Gastroesophageal sphincter (tissue), 4 donors: Measurements from ENCODE around the gene DSCAML1. TPM values are rescaled to one million over a fixed set of nuclear protein-coding genes. Genes with fewer than 3 reads are reported as not detected.

ENCODE experiments used
- ATAC-seq: fragments of 150-250 bp; one replicate; pipeline ENCODE4 v1.9.1; 2016; ENCODE audit warnings: mild to moderate bottlenecking, moderate library complexity
- H3K27ac ChIP-seq, 4 donors: fragments of 200-600 bp; sonication (generic) in 3 of 4; 1 replicate in 3 of 4; 2 replicates in 1 of 4; pipeline ENCODE4 v1.5.1; 2016 to 2019
- H3K27me3 ChIP-seq: fragments of 200-600 bp; sonication (generic); one replicate; pipeline ENCODE4 v1.5.1; 2019
- H3K36me3 ChIP-seq, 2 donors: fragments of 200-600 bp; sonication (generic); one replicate each; pipeline ENCODE4 v1.5.1; 2019; ENCODE audit warnings: control low read depth in 1 of 2
- H3K4me1 ChIP-seq, 3 donors: fragments of 200-600 bp; sonication (generic); 1 replicate in 2 of 3; 2 replicates in 1 of 3; pipeline ENCODE4 v1.5.1; 2016 to 2019; ENCODE audit warnings: control low read depth in 2 of 3
- H3K4me3 ChIP-seq, 2 donors: fragments of 200-600 bp; sonication (generic); one replicate each; pipeline ENCODE4 v1.5.1; 2019; ENCODE audit warnings: mild to moderate bottlenecking in 1 of 2, moderate library complexity in 1 of 2
- H3K9me3 ChIP-seq, 3 donors: fragments of 200-600 bp; sonication (generic); one replicate each; pipeline ENCODE4 v1.5.1; 2017 to 2019; ENCODE audit warnings: control low read depth in 2 of 3
- EP300 ChIP-seq: sonication (generic); formaldehyde crosslinking; IDR thresholded peaks from one replicate; pipeline ENCODE4 v1.6.1; 2017; ENCODE audit warnings: antibody characterized with exemption, mild to moderate bottlenecking
- POLR2A ChIP-seq, 2 donors: fragments of 450-650 bp; IDR thresholded peaks; one replicate each; pipeline ENCODE4 v1.6.1; 2017; ENCODE audit warnings: antibody characterized with exemption in 2 of 2, mild to moderate bottlenecking in 2 of 2, moderate library complexity in 1 of 2
- POLR2AphosphoS5 ChIP-seq: sonication (generic); formaldehyde crosslinking; IDR thresholded peaks from one replicate; pipeline ENCODE4 v1.6.1; 2017; ENCODE audit warnings: antibody characterized with exemption
- WGBS, 2 donors: methylation state at CpG; one replicate each; pipeline ENCODE4 v1.1.5; 2018; ENCODE audit warnings: low coverage in 1 of 2; 5-methylcytosine and 5-hydroxymethylcytosine counted together
- total RNA-seq, 4 donors: library from RNA; depleted of rRNA; stranded (reverse); fragments of >200 nt; gene quantifications; one replicate each; pipeline ENCODE4 v1.1.0, GENCODE V29; 2016
- TF ChIP-seq, protein P1 (sequence below), 4 experiments: fragments of 200-600 bp in 2 of 4; fragments of 450-650 bp in 2 of 4; sonication (generic) in 1 of 4; IDR thresholded peaks; one replicate each; pipeline ENCODE4 v1.5.1; 2017 to 2019; ENCODE audit warnings: antibody characterized with exemption in 4 of 4, mild to moderate bottlenecking in 2 of 4, moderate library complexity in 2 of 4

The DSCAML1 gene
- total RNA-seq, 4 donors from 2014 or later = 0.35 to 2.5 (median 0.73) TPM

DNA sequence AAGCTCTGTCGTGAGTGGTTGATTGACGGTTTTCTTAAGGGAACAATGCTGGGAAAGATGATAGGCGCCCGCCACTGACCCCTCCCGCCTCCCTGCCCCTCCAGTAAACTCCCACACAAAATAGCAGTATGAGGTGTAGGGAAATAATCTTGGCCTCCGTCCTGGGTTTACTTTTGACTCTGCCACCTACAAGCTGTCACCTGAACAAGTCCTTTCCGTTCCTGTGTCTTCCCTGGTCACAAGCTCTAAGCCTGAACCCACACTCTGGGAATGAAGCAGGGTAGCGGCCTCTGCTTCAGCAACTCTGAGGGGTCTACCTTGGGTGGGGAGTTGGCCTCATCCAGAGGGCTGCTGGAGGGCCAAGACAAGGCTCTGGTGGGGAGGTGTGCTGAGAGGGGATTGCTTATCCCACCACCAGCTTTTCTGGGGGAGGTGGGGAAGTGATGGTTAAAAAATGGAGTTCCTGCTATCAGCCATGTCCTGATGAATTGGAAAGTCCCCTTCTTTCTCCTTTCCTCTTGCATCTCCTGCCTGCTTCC is 381.6 kb downstream of the DSCAML1 start:
- TF ChIP-seq EP300 = no peak
- TF ChIP-seq POLR2A (IDR thresholded peaks at IDR 0.05) = no peak
- TF ChIP-seq POLR2AphosphoS5 = no peak
- TF ChIP-seq, protein P1, sequence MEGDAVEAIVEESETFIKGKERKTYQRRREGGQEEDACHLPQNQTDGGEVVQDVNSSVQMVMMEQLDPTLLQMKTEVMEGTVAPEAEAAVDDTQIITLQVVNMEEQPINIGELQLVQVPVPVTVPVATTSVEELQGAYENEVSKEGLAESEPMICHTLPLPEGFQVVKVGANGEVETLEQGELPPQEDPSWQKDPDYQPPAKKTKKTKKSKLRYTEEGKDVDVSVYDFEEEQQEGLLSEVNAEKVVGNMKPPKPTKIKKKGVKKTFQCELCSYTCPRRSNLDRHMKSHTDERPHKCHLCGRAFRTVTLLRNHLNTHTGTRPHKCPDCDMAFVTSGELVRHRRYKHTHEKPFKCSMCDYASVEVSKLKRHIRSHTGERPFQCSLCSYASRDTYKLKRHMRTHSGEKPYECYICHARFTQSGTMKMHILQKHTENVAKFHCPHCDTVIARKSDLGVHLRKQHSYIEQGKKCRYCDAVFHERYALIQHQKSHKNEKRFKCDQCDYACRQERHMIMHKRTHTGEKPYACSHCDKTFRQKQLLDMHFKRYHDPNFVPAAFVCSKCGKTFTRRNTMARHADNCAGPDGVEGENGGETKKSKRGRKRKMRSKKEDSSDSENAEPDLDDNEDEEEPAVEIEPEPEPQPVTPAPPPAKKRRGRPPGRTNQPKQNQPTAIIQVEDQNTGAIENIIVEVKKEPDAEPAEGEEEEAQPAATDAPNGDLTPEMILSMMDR (IDR thresholded peaks at IDR 0.05) = no peak
- ATAC-seq = no peak
- Histone ChIP-seq H3K27me3 (peaks cover 28% of the 10 kb centered on the region), H3K4me1 (no peaks in the 10 kb centered on the region), H3K4me3 (no peak overlapping the region), H3K27ac (no peak overlapping the region), H3K9me3 (no peaks in the 10 kb centered on the region), H3K36me3 (peaks cover 0 to 30% of the 10 kb centered on the region in 2 donors)
- 79 to 83% methylated on average over 2 to 7 of the region's 8 CpGs for WGBS, 2 donors

DNA sequence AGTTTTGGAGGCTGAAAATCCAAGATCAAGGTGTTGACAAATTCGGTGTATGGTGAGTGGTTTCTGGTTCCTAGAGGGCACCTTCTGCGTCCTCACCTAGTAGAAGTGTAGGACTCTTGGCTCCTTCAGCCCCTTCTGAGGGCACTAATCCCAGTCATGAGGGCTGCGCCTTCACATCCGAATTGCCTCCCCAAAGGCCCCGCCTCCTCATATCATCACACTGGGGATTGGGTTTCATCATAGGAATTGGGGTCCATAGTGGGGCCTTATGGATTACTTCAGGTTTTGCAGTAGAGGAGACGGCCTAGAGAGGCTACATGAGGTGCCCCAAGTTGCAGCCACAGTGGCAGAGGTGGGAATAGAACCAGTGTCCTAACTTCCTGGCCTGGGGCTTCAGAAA is 382.3 kb downstream of the DSCAML1 start:
- Histone ChIP-seq H3K4me3 (no peak overlapping the region), H3K27me3 (peaks cover 21% of the 10 kb centered on the region), H3K4me1 (no peaks in the 10 kb centered on the region), H3K9me3 (no peaks in the 10 kb centered on the region), H3K36me3 (peaks cover 0 to 37% of the 10 kb centered on the region in 2 donors), H3K27ac (no peak overlapping the region)
- ATAC-seq = no peak
- WGBS, 2 donors = 85% methylated on average over 4 of the region's 6 CpGs; no CpG with 5 or more reads in 1 of the 2 donors
- TF ChIP-seq POLR2AphosphoS5 (no peak), EP300 (no peak), POLR2A (IDR thresholded peaks at IDR 0.05) (no peak)
- TF ChIP-seq, protein P1 (IDR thresholded peaks at IDR 0.05) = no peak

DNA sequence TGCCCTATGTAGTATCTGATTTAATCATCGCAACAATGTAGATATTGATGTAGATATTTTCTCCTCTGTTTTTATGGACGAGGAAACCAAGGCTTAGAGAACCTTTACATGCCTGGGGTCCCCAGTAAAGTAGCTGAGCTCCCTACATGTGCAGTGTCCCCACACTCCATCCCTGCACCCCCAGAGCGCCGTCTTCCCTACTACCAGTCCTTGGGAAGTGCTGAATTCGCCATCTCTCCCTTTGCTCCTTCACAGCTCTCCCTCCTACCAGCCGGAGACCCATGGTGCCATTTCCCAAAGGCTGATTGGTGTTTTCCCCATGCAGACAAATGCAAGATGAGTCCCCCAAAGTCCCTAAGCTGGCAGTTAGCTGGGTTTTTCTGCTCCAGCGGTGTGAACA is 383.4 kb downstream of the DSCAML1 start:
- H3K36me3 ChIP-seq = peaks cover 0 to 48% of the 10 kb centered on the region in 2 donors
- no peak overlapping the region for H3K27ac ChIP-seq
- peaks cover 13% of the 10 kb centered on the region for H3K27me3 ChIP-seq
- ATAC-seq = no peak
- no peak for TF ChIP-seq EP300
- TF ChIP-seq POLR2A (IDR thresholded peaks at IDR 0.05) = no peak
- TF ChIP-seq, protein P1 (IDR thresholded peaks at IDR 0.05) = no peak
- TF ChIP-seq POLR2AphosphoS5 = no peak
- H3K9me3 ChIP-seq = no peaks in the 10 kb centered on the region
- no peaks in the 10 kb centered on the region for H3K4me1 ChIP-seq
- no peak overlapping the region for H3K4me3 ChIP-seq
- 91 to 100% methylated on average over 3 to 5 of the region's 7 CpGs for WGBS, 2 donors

DNA sequence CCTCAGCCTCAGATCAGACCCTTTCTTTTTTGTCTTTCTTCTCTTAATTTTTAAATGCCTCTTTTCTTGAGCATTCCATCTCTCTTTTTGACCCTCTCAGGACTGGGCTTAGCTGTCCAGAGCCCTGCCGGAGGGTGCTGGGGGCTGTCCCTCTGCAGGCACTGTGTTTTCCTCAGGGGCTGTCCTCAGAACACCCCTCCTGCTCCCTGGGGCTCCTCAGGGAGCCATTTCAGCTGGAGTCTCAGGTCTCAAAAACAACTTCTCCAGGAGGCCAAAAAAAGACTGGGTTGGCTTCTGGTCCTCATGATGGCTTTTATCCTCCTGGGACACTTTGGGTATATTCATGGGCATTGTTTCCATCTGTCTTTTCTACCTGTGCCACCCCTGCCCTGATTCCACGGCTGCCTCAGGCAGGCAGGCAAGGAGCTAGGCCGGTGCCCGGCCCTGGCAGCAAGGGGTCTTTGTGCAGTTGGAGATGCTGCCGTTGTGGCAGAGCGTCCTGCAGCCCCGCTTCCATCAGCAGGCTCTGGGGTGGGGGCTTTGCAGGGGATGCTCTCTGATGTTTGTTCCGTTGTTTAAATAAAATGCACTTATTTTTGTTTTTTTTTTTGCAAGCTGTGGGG is 384.3 kb downstream of the DSCAML1 start:
- TF ChIP-seq POLR2A (IDR thresholded peaks at IDR 0.05) (no peak), EP300 (no peak), POLR2AphosphoS5 (no peak)
- TF ChIP-seq, protein P1 (IDR thresholded peaks at IDR 0.05) = no peak
- no peak overlapping the region for H3K27ac ChIP-seq
- H3K4me1 ChIP-seq = no peaks in the 10 kb centered on the region
- no peaks in the 10 kb centered on the region for H3K9me3 ChIP-seq
- WGBS, 2 donors = 94 to 100% methylated on average over 3 to 8 of the region's 8 CpGs
- peaks cover 0 to 56% of the 10 kb centered on the region in 2 donors for H3K36me3 ChIP-seq
- ATAC-seq = no peak
- H3K4me3 ChIP-seq = no peak overlapping the region
- peaks cover 6% of the 10 kb centered on the region for H3K27me3 ChIP-seq

DNA sequence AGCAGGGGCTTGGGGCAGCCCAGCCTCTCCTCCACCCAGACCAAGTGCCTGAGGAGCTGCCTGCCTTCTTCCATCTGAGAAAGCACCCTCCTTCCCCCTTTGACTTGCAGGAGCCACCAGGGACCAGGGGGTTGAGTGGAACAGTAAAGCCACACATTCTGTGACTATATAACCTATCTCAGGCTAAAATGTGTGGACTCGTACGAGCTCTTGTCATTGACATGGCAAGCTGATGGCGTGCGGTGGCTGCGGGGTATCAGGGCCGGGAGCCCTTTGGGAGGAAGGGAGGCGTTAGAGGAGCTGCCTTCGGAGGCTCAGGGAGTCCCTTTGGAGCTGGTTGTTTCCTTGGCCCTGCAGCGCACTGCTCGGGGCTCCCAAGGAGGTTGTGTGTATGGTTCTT is 384.8 kb downstream of the DSCAML1 start:
- Histone ChIP-seq H3K27ac (no peak overlapping the region), H3K27me3 (peaks cover 6% of the 10 kb centered on the region), H3K4me3 (no peak overlapping the region), H3K4me1 (no peaks in the 10 kb centered on the region), H3K9me3 (no peaks in the 10 kb centered on the region), H3K36me3 (peaks cover 0 to 61% of the 10 kb centered on the region in 2 donors)
- WGBS, 2 donors = 80% methylated on average over 1 of the region's 10 CpGs; no CpG with 5 or more reads in 1 of the 2 donors
- ATAC-seq = no peak
- TF ChIP-seq POLR2A (IDR thresholded peaks at IDR 0.05) = no peak
- TF ChIP-seq, protein P1 (IDR thresholded peaks at IDR 0.05) = no peak
- no peak for TF ChIP-seq EP300
- no peak for TF ChIP-seq POLR2AphosphoS5
